ENCODE data around the gene UBE2L5. TPM values are rescaled to one million over a fixed set of nuclear protein-coding genes. Genes with fewer than 3 reads are reported as not detected.

UBE2L5 gene
- total RNA-seq, 2 experiments from 2014 or later: 0.22 to 1.8 TPM

- intact Hi-C loops (cut with micrococcal nuclease; ENCODE audit: unreplicated experiment): no loop called here
- no peak for DNase-seq (ENCODE audit: low spot score)
- no TSS peak for BruUV-seq (replicated peaks)
- no peak overlapping the region for H2AFZ ChIP-seq (ENCODE audit: low read length)
- H3K9me2 ChIP-seq (ENCODE audit: insufficient read depth, low read length): no peaks in the 10 kb centered on the region
- H3K4me1 ChIP-seq (ENCODE audit: insufficient read depth, low read length, poor library complexity, severe bottlenecking): peaks cover 25% of the 10 kb centered on the region
- TF ChIP-seq EZH2phosphoT487 (IDR thresholded peaks at IDR 0.05; ENCODE audit: borderline replicate concordance, low read depth, low read length): no peak
- TF ChIP-seq, protein P1, sequence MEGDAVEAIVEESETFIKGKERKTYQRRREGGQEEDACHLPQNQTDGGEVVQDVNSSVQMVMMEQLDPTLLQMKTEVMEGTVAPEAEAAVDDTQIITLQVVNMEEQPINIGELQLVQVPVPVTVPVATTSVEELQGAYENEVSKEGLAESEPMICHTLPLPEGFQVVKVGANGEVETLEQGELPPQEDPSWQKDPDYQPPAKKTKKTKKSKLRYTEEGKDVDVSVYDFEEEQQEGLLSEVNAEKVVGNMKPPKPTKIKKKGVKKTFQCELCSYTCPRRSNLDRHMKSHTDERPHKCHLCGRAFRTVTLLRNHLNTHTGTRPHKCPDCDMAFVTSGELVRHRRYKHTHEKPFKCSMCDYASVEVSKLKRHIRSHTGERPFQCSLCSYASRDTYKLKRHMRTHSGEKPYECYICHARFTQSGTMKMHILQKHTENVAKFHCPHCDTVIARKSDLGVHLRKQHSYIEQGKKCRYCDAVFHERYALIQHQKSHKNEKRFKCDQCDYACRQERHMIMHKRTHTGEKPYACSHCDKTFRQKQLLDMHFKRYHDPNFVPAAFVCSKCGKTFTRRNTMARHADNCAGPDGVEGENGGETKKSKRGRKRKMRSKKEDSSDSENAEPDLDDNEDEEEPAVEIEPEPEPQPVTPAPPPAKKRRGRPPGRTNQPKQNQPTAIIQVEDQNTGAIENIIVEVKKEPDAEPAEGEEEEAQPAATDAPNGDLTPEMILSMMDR (conservative IDR thresholded peaks at IDR 0.05; ENCODE audit: low read length): no peak
- no peaks in the 10 kb centered on the region for H3K79me2 ChIP-seq (ENCODE audit: insufficient read depth, low read depth, low read length)
- H3K4me2 ChIP-seq (ENCODE audit: low read length): no peak overlapping the region
- H3K36me3 ChIP-seq (ENCODE audit: insufficient read depth, low read length): no peaks in the 10 kb centered on the region
- H3K9me3 ChIP-seq (ENCODE audit: low read length): no peaks in the 10 kb centered on the region
- POLR2A ChIA-PET: interaction anchor here (0.6 to 1.4 kb wide), 7 partner anchors 9 to 114 kb away, joined by 3 to 6 read pairs (median 3); no protein-coding TSS in a partner anchor
- no peak overlapping the region for H3K4me3 ChIP-seq (ENCODE audit: low read depth, low read length, poor library complexity, severe bottlenecking)
- no peak overlapping the region for H3K27ac ChIP-seq (ENCODE audit: low read depth, low read length, poor library complexity, severe bottlenecking)
- H4K20me1 ChIP-seq (ENCODE audit: insufficient read depth, low read length): no peaks in the 10 kb centered on the region
- CTCF ChIA-PET (ENCODE audit: unreplicated experiment): interaction anchor here (1.0 to 3.1 kb wide), 2 partner anchors 15 to 17 kb away, joined by 4 to 15 read pairs; no protein-coding TSS in a partner anchor
Observed at GRCh38 chr13:30391956-30392680, 30.2 kb upstream of the UBE2L5 start.

- no peaks in the 10 kb centered on the region for H3K79me2 ChIP-seq (ENCODE audit: insufficient read depth, low read depth, low read length)
- peaks cover 25% of the 10 kb centered on the region for H3K4me1 ChIP-seq (ENCODE audit: insufficient read depth, low read length, poor library complexity, severe bottlenecking)
- intact Hi-C loops (cut with micrococcal nuclease; ENCODE audit: unreplicated experiment): no loop called here
- H3K36me3 ChIP-seq (ENCODE audit: insufficient read depth, low read length): no peaks in the 10 kb centered on the region
- H3K9me3 ChIP-seq (ENCODE audit: low read length): no peaks in the 10 kb centered on the region
- no peak overlapping the region for H3K4me3 ChIP-seq (ENCODE audit: low read depth, low read length, poor library complexity, severe bottlenecking)
- no peaks in the 10 kb centered on the region for H3K9me2 ChIP-seq (ENCODE audit: insufficient read depth, low read length)
- H3K4me2 ChIP-seq (ENCODE audit: low read length): no peak overlapping the region
- no peaks in the 10 kb centered on the region for H4K20me1 ChIP-seq (ENCODE audit: insufficient read depth, low read length)
- CTCF ChIA-PET (ENCODE audit: unreplicated experiment): interaction anchor here (3.1 kb wide), 1 partner anchor 17 kb away, joined by 15 read pairs; no protein-coding TSS in a partner anchor
- TF ChIP-seq, protein P1 (conservative IDR thresholded peaks at IDR 0.05; ENCODE audit: low read length): no peak
- no peak for TF ChIP-seq EZH2phosphoT487 (IDR thresholded peaks at IDR 0.05; ENCODE audit: borderline replicate concordance, low read depth, low read length)
- H2AFZ ChIP-seq (ENCODE audit: low read length): no peak overlapping the region
- POLR2A ChIA-PET: interaction anchor here (0.6 to 4.1 kb wide), 8 partner anchors 14 to 113 kb away, joined by 3 to 67 read pairs (median 4); no protein-coding TSS in a partner anchor
- no peak for DNase-seq (ENCODE audit: low spot score)
- no peak overlapping the region for H3K27ac ChIP-seq (ENCODE audit: low read depth, low read length, poor library complexity, severe bottlenecking)
- BruUV-seq (replicated peaks): no TSS peak
Observed at GRCh38 chr13:30392681-30393045, 29.6 kb upstream of the UBE2L5 start.

DNA sequence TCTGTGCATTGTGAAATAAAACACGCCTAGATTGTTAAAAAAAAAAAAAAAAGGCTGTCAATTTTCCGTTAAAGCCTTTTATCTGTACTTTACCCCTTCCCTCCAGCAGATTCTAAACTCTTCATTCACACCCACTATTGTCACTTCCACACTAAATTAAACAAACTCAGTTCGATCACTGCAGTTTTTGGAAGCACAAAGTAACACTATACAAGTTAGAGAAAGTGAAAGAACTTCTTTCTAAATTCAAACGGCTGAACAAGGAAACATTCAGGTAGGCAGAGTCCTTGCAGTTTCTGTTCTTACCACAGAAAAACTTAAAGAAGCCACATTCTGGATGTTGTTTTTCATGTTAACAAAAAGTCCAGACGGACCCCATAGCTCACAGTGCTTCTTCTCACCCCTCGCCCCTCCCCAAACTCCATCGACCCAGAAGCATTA lies 27.5 kb upstream of the UBE2L5 start:
- H4K20me1 ChIP-seq (ENCODE audit: insufficient read depth, low read length): no peaks in the 10 kb centered on the region
- H3K9me2 ChIP-seq (ENCODE audit: insufficient read depth, low read length): no peaks in the 10 kb centered on the region
- intact Hi-C loops (cut with micrococcal nuclease; ENCODE audit: unreplicated experiment): loop anchor here (1.0 kb wide), 1 partner anchor 18 kb away; no protein-coding TSS in a partner anchor
- peak; percentile 57 for DNase-seq (ENCODE audit: low spot score)
- ChIA-PET POLR2A (interaction anchor here (0.6 to 4.1 kb wide), 19 partner anchors 11 to 446 kb away, joined by 3 to 67 read pairs (median 4); partner anchors contain the start of gene UBE2L5), CTCF (ENCODE audit: unreplicated experiment) (interaction anchor here (1.0 to 3.1 kb wide), 4 partner anchors 9 to 51 kb away, joined by 3 to 15 read pairs (median 5); no protein-coding TSS in a partner anchor)
- peak overlapping the region; percentile 88 for H3K4me2 ChIP-seq (ENCODE audit: low read length)
- H3K9me3 ChIP-seq (ENCODE audit: low read length): no peaks in the 10 kb centered on the region
- no peaks in the 10 kb centered on the region for H3K79me2 ChIP-seq (ENCODE audit: insufficient read depth, low read depth, low read length)
- no TSS peak for BruUV-seq (replicated peaks)
- TF ChIP-seq, protein P1 (conservative IDR thresholded peaks at IDR 0.05; ENCODE audit: low read length): no peak
- no peak for TF ChIP-seq EZH2phosphoT487 (IDR thresholded peaks at IDR 0.05; ENCODE audit: borderline replicate concordance, low read depth, low read length)
- H3K4me3 ChIP-seq (ENCODE audit: low read depth, low read length, poor library complexity, severe bottlenecking): peak overlapping the region; percentile 68
- peaks cover 25% of the 10 kb centered on the region for H3K4me1 ChIP-seq (ENCODE audit: insufficient read depth, low read length, poor library complexity, severe bottlenecking)
- H3K27ac ChIP-seq (ENCODE audit: low read depth, low read length, poor library complexity, severe bottlenecking): peak overlapping the region; percentile 74
- H3K36me3 ChIP-seq (ENCODE audit: insufficient read depth, low read length): no peaks in the 10 kb centered on the region
- H2AFZ ChIP-seq (ENCODE audit: low read length): peak overlapping the region; percentile 80

Data from OCI-LY7 (cell line).